Tibial nerve (tissue), 3 donors: ENCODE measurements around the gene TAS2R46.

ENCODE experiments used
- CTCF ChIP-seq, 5 experiments: fragments of 200-600 bp in 3 of 5; fragments of 450-650 bp in 2 of 5; sonication (generic) in 3 of 5; IDR thresholded peaks; one replicate each; pipeline ENCODE4 v1.5.1; 2016 to 2019; ENCODE audit warnings: antibody characterized with exemption in 5 of 5, mild to moderate bottlenecking in 3 of 5, moderate library complexity in 2 of 5
- POLR2A ChIP-seq, 2 donors: fragments of 450-650 bp; IDR thresholded peaks; one replicate each; pipeline ENCODE4 v1.6.1; 2017; ENCODE audit warnings: antibody characterized with exemption in 2 of 2, mild to moderate bottlenecking in 2 of 2, moderate library complexity in 2 of 2

- TF ChIP-seq CTCF (IDR thresholded peaks at IDR 0.05) (no peak), POLR2A (IDR thresholded peaks at IDR 0.05) (no peak)
Observed at GRCh38 chr12:11015775-11016430, 46.2 kb downstream of the TAS2R46 start.
